A549 (cell line): Measurements from ENCODE around the gene ZNF587.

Experiments used
- CBX8 ChIP-seq: fragments of 200-600 bp; sonication (generic); IDR thresholded peaks from 2 replicates; pipeline ENCODE4 v1.6.1; 2016
- CTCF ChIP-seq: fragments of >200 bp; sonication (Bioruptor Twin); formaldehyde crosslinking; IDR thresholded peaks from 3 replicates; pipeline ENCODE4 v1.5.1; 2016

- TF ChIP-seq CBX8: no peak
- TF ChIP-seq CTCF: no peak
These were observed 35.0 kb upstream of the ZNF587 start, which contains the start of gene ZNF552 for GRCh38 chr19:57814505-57815246.
